MV-4-11 (cell line): Measurements from ENCODE around the gene RPS19BP1.
A peak's percentile ranks its signal among the peaks of the same experiment; 100 is the strongest.
"Not testable (repeated sequence)": the region's sequence is repeated elsewhere in the genome, so short reads cannot be mapped to it uniquely, and the experiment has no call there.

Experiments used
- DNase-seq: peaks from one replicate; lab custom pipeline; 2025; lab: John Stamatoyannopoulos, UW

Gene RPS19BP1

GRCh38 chr22:39528681-39529486 is 3.7 kb downstream of the RPS19BP1 start:
- peak; percentile 85 for DNase-seq

GRCh38 chr22:39528080-39528661 is 4.4 kb downstream of the RPS19BP1 start:
- no peak for DNase-seq

- no peak for DNase-seq
Observed at GRCh38 chr22:39527481-39527961, 5.0 kb downstream of the RPS19BP1 start.

DNA sequence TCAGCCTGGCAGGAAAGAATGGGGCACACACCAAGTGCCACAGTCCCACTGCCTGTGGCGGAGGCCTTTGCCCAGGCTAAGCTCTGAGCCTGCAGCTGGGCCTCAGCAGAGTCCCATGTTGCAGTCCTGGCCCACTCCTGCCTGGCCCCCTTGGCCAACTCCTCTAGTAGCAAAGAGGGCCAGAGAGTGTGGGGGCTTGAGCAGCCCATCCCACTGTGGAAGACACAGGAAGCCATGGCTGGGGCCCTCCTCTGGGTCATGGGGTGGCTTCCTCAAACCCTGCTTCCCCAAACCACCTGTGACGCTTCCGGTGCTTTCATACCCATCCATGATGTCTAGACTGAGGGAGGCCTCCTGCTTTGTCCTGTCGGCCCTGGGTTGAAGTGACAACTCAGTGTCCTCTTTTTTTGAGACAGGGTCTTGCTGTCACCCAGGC is 5.8 kb downstream of the RPS19BP1 start:
- peak; percentile 37 for DNase-seq

GRCh38 chr22:39525658-39525975 is 6.9 kb downstream of the RPS19BP1 start:
- DNase-seq: no peak

GRCh38 chr22:39524753-39525657 is 7.5 kb downstream of the RPS19BP1 start:
- no peak for DNase-seq

DNA sequence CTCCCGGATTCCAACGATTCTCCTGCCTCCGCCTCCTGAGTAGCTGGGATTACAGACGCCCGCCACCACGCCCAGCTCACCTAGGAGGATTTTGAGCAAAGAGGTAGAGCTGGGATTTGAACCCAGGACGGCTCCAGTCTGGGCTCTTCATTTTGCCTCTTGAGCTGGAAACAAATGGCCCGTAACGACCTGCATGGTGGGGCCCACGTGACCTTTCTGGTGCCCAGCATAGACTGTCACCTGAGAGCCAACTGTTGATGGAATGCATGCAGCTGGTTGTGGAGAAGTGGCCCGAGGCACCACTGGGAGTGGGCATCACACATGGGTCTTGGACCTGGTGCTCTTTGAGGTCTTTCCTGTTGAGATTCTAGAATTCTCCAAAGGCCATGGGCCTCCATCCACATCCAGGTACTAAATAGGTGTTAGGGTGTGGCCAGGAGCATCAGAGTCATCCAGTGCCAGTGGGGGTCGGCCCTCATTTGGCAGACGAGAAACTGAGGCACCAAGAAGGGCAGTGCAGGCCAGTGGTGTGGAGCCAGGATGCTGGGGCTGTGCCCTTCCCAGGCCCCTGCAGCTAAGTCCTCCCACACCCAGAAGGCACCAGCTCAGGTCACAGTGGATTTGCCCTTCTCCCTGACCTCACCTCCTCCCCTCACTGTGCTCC is 8.3 kb downstream of the RPS19BP1 start:
- DNase-seq: no peak

GRCh38 chr22:39522567-39523300 is 9.8 kb downstream of the RPS19BP1 start:
- peak; percentile 37 for DNase-seq

DNA sequence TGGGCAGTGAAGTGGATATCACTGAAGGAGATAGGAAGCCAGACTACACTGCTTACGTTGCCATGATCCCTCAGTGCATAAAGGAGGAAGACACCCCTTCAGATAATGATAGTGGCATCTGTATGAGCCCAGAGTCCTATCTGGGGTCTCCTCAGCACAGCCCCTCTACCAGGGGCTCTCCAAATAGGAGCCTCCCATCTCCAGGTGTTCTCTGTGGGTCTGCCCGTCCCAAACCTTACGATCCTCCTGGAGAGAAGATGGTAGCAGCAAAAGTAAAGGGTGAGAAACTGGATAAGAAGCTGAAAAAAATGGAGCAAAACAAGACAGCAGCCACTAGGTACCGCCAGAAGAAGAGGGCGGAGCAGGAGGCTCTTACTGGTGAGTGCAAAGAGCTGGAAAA is 10.5 kb downstream of the RPS19BP1 start:
- not testable (repeated sequence) for DNase-seq

GRCh38 chr22:39521106-39521885 is 11.3 kb downstream of the RPS19BP1 start:
- DNase-seq: peak; percentile 38

- peak; percentile 81 for DNase-seq
Observed at GRCh38 chr22:39520226-39521105, 12.1 kb downstream of the RPS19BP1 start, which contains the start of gene ATF4. Gene ATF4, plus strand, starts transcription at chr22:39520562. Its CDS starts 884 bp downstream, at chr22:39521446.

DNA sequence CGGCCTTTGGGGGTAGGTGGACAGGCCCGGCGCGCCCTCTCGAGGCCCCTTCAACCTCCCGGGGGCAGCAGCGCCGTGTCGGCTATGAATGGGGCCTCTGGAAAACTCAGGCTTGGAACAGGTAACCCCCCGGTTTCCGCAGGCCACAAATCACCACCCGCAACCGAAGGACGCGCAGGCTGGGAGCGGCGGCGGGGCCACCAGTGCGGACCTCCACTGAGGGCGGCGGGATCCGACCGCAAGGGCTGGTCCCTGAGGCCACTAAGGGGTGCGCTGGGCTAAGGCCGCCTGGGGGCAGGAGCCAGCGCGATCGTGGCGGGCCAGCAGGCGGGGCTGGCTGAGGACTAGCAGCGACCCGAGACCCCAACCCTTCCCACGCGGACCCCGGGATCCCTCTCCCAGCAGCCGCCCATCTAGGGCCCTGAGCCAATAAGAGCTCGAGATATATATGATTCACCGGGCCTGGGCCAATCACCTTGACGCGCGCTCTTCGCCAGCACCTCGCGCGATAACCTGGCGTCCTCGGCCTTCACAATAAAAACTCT is 12.8 kb downstream of the RPS19BP1 start:
- DNase-seq: peak; percentile 98

DNA sequence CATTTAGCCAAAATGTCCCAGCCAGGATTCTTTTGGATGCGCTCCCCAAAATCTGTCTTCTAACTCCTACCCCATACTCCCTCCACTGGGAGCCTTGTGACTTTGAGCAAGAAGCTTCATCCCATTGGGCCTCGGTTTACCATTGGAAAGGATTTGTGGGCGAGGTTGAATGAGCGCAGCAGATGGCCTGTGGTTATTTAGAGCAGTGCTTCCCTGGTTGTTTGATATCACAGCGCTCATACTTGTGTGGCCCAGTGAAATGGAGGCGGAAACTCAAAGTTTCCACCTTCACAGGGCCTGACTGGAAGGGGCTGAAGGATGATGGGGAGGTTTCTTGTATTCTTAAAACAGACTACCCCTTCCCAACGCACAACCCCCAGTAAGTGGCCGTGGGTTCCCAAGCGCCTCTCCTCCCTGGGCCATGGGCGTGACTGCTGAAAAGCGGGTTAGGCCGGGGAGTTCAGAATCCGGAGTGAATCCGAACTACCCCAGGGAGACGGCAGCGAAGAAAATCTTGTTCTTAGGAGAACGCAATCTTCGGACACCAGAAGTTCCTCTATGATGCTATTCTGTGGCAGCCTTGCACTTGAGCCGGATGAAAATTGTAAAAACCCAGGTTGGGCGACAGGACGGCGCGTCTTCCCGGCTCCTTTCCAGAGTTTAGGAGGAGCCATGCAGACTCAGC is 13.4 kb downstream of the RPS19BP1 start:
- peak; percentile 44 for DNase-seq

DNA sequence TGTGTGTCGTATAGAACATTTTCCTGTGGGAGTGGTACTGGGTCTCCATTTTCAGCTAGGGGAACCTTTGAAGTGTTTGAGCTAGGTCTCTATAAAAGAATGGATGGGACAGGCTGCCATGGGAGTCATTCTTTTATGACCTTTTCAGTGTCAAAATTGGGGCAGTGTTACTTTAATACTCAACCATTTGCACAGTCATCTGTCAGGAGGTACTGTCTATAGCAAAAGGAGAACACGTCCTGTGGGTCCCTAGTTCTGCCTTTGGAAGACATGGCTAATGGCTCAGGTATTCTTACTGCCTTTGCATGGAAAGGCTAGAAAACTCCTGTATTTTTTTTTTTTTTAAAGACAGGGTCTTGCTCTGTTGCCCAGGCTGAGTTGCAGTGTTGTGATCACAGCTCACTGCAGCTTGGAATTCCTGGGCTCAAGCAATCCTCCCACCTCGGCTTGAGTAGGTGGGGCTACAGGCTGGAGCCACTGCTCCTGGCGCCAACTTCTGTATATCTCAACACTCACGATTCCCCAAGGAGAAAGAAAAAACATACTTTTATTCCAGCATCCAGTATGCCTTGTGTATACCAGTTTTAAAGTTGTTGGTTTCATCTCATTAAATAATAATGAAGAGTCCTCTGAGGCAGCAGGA is 14.3 kb downstream of the RPS19BP1 start:
- DNase-seq: no peak

GRCh38 chr22:39517470-39517869 is 15.1 kb downstream of the RPS19BP1 start:
- no peak for DNase-seq

DNA sequence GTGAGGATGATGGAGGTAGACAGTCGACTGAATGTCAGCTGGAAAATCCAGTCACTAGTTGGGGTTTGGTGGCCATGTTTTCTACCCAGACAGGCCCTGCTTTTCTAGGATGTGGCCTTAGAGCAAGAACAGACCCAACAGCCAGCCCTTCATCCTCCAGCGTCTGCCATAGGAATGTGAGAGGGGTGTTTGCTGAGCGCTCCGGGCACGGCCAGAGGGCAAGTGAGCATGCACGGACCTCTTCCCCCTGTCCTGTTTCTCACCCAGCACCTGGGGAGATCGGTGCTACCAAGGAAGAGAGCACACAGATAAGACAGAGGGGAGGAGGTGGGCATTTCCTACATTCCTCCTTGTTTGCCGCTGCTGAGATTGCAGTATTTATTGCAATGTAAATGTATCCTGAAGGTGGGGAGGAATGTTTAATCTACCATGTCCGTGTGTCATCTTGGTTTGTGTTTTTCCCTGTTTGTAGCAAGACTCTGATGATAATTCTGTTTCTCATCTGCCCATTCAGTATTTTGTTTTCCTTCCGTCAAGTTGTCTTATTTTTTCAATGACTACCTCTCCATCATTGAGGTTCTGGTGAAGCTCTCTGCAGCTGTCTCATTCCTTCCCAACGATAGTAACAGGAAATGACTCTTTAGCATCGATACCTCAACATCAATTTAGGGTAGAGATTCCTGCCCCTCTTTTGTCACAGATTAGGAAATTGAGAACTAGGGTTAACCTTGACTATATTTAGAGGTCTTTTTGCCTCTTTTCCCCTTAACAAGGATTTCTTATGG is 17.1 kb downstream of the RPS19BP1 start:
- DNase-seq: no peak

- DNase-seq: peak; percentile 54
Observed at GRCh38 chr22:39514373-39514973, 18.1 kb downstream of the RPS19BP1 start.
